ENCODE results near the gene MRAP. TPM values are rescaled to one million over a fixed set of nuclear protein-coding genes. Genes with fewer than 3 reads are reported as not detected.
"Not testable (repeated sequence)": the region's sequence is repeated elsewhere in the genome, so short reads cannot be mapped to it uniquely, and the experiment has no call there.

The MRAP gene
- total RNA-seq, 1 experiment from 2014 or later = not detected

GRCh38 chr21:32261929-32262328 lies 36.7 kb upstream of the MRAP start:
- H3K9me3 ChIP-seq (ENCODE audit: low read depth, low read length, poor library complexity, severe bottlenecking) = no peaks in the 10 kb centered on the region
- ChIA-PET POLR2A (ENCODE audit: low non-redundant PET) (no interaction called here), CTCF (no interaction called here)
- no peaks in the 10 kb centered on the region for H3K4me1 ChIP-seq (ENCODE audit: insufficient read depth, low read length, poor library complexity, severe bottlenecking)
- no TSS peak for BruUV-seq (replicated peaks)
- no peaks in the 10 kb centered on the region for H3K36me3 ChIP-seq (ENCODE audit: insufficient read depth, low read length, poor library complexity, severe bottlenecking)
- TF ChIP-seq, protein P1, sequence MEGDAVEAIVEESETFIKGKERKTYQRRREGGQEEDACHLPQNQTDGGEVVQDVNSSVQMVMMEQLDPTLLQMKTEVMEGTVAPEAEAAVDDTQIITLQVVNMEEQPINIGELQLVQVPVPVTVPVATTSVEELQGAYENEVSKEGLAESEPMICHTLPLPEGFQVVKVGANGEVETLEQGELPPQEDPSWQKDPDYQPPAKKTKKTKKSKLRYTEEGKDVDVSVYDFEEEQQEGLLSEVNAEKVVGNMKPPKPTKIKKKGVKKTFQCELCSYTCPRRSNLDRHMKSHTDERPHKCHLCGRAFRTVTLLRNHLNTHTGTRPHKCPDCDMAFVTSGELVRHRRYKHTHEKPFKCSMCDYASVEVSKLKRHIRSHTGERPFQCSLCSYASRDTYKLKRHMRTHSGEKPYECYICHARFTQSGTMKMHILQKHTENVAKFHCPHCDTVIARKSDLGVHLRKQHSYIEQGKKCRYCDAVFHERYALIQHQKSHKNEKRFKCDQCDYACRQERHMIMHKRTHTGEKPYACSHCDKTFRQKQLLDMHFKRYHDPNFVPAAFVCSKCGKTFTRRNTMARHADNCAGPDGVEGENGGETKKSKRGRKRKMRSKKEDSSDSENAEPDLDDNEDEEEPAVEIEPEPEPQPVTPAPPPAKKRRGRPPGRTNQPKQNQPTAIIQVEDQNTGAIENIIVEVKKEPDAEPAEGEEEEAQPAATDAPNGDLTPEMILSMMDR (conservative IDR thresholded peaks at IDR 0.05; ENCODE audit: low read depth, low read length) = no peak
- no peak for TF ChIP-seq EZH2 (IDR thresholded peaks at IDR 0.05; ENCODE audit: borderline replicate concordance, low read depth, low read length, poor library complexity, severe bottlenecking)
- DNase-seq (ENCODE audit: low spot score) = no peak
- H3K4me3 ChIP-seq (ENCODE audit: low read depth, low read length, poor library complexity, severe bottlenecking) = no peak overlapping the region
- no peak overlapping the region for H3K27ac ChIP-seq (ENCODE audit: low read depth, low read length, poor library complexity, severe bottlenecking)
- intact Hi-C loops (cut with micrococcal nuclease; ENCODE audit: unreplicated experiment) = no loop called here
- H3K27me3 ChIP-seq (replicated peaks; ENCODE audit: insufficient read depth, low read depth, low read length, poor library complexity) = no peaks in the 10 kb centered on the region

- H3K27ac ChIP-seq (ENCODE audit: low read depth, low read length, poor library complexity, severe bottlenecking); BruUV-seq (replicated peaks); intact Hi-C loops (cut with micrococcal nuclease; ENCODE audit: unreplicated experiment); POLR2A ChIA-PET (ENCODE audit: low non-redundant PET); H3K9me3 ChIP-seq (ENCODE audit: low read depth, low read length, poor library complexity, severe bottlenecking); DNase-seq (ENCODE audit: low spot score); H3K4me3 ChIP-seq (ENCODE audit: low read depth, low read length, poor library complexity, severe bottlenecking); CTCF ChIA-PET; H3K4me1 ChIP-seq (ENCODE audit: insufficient read depth, low read length, poor library complexity, severe bottlenecking); H3K27me3 ChIP-seq (replicated peaks; ENCODE audit: insufficient read depth, low read depth, low read length, poor library complexity): not testable (repeated sequence)
- peaks cover 18% of the 10 kb centered on the region for H3K36me3 ChIP-seq (ENCODE audit: insufficient read depth, low read length, poor library complexity, severe bottlenecking)
These were observed 33.3 kb upstream of the MRAP start for GRCh38 chr21:32265321-32265720.

- Histone ChIP-seq H3K4me3 (ENCODE audit: low read depth, low read length, poor library complexity, severe bottlenecking) (no peak overlapping the region), H3K27me3 (replicated peaks; ENCODE audit: insufficient read depth, low read depth, low read length, poor library complexity) (no peaks in the 10 kb centered on the region), H3K9me3 (ENCODE audit: low read depth, low read length, poor library complexity, severe bottlenecking) (no peaks in the 10 kb centered on the region), H3K4me1 (ENCODE audit: insufficient read depth, low read length, poor library complexity, severe bottlenecking) (no peaks in the 10 kb centered on the region), H3K36me3 (ENCODE audit: insufficient read depth, low read length, poor library complexity, severe bottlenecking) (peaks cover 33% of the 10 kb centered on the region), H3K27ac (ENCODE audit: low read depth, low read length, poor library complexity, severe bottlenecking) (no peak overlapping the region)
- intact Hi-C loops (cut with micrococcal nuclease; ENCODE audit: unreplicated experiment) = no loop called here
- no peak for TF ChIP-seq EZH2 (IDR thresholded peaks at IDR 0.05; ENCODE audit: borderline replicate concordance, low read depth, low read length, poor library complexity, severe bottlenecking)
- TF ChIP-seq, protein P1 (conservative IDR thresholded peaks at IDR 0.05; ENCODE audit: low read depth, low read length) = no peak
- no TSS peak for BruUV-seq (replicated peaks)
- DNase-seq (ENCODE audit: low spot score) = no peak
- CTCF ChIA-PET = no interaction called here
- POLR2A ChIA-PET (ENCODE audit: low non-redundant PET) = no interaction called here
These were observed 27.9 kb upstream of the MRAP start for GRCh38 chr21:32270748-32271147.

DNA sequence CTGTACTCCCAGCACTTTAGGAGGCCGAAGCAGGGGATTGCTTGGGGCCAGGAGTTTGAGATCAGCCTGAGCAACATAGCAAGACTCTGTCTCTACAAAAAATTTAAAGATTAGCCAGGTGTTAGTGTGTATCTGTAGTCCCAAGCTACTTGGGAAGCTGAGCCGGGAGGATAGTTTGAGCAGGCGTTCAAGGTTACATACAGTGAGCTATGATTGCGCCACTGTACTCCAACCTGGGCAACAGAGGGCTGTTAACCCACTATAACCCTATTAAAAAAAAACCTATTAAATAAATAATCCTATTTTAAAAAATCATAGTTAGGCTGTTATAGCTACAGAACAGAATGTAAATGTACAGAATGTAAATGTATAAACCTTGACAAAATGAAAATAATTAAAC lies 22.0 kb upstream of the MRAP start:
- H3K36me3 ChIP-seq (ENCODE audit: insufficient read depth, low read length, poor library complexity, severe bottlenecking) = peaks cover 11% of the 10 kb centered on the region
- BruUV-seq (replicated peaks) = no TSS peak
- no peak overlapping the region for H3K27ac ChIP-seq (ENCODE audit: low read depth, low read length, poor library complexity, severe bottlenecking)
- H3K9me3 ChIP-seq (ENCODE audit: low read depth, low read length, poor library complexity, severe bottlenecking) = no peaks in the 10 kb centered on the region
- peaks cover 8% of the 10 kb centered on the region for H3K4me1 ChIP-seq (ENCODE audit: insufficient read depth, low read length, poor library complexity, severe bottlenecking)
- TF ChIP-seq, protein P1 (conservative IDR thresholded peaks at IDR 0.05; ENCODE audit: low read depth, low read length) = no peak
- TF ChIP-seq EZH2 (IDR thresholded peaks at IDR 0.05; ENCODE audit: borderline replicate concordance, low read depth, low read length, poor library complexity, severe bottlenecking) = no peak
- POLR2A ChIA-PET (ENCODE audit: low non-redundant PET) = no interaction called here
- CTCF ChIA-PET = no interaction called here
- DNase-seq (ENCODE audit: low spot score) = no peak
- intact Hi-C loops (cut with micrococcal nuclease; ENCODE audit: unreplicated experiment) = no loop called here
- no peaks in the 10 kb centered on the region for H3K27me3 ChIP-seq (replicated peaks; ENCODE audit: insufficient read depth, low read depth, low read length, poor library complexity)
- H3K4me3 ChIP-seq (ENCODE audit: low read depth, low read length, poor library complexity, severe bottlenecking) = no peak overlapping the region

Data from A673 (cell line).